Measurements from ENCODE around the gene GPR141. TPM values are rescaled to one million over a fixed set of nuclear protein-coding genes. Genes with fewer than 3 reads are reported as not detected.

GPR141 gene
- total RNA-seq, 6 experiments from 2014 or later = not detected

GRCh38 chr7:37656913-37657530, 26.5 kb upstream of the GPR141 start:
- no peak for DNase-seq
- H3K9me3 Mint-ChIP-seq = peaks cover 23% of the 10 kb centered on the region

GRCh38 chr7:37657816-37658215, 25.8 kb upstream of the GPR141 start:
- Mint-ChIP-seq H3K27me3 (ENCODE audit: insufficient read depth) (no peaks in the 10 kb centered on the region), H3K4me3 (no peak overlapping the region), H3K4me1 (ENCODE audit: low read depth) (no peaks in the 10 kb centered on the region), H3K36me3 (ENCODE audit: low read depth) (no peaks in the 10 kb centered on the region), H3K27ac (no peak overlapping the region), H3K9me3 (peaks cover 26% of the 10 kb centered on the region)
- DNase-seq = no peak
- no peak for TF ChIP-seq CTCF (IDR thresholded peaks at IDR 0.05)

More at GRCh38 chr7:37656913-37657530, 26.5 kb upstream of the GPR141 start:
- Mint-ChIP-seq H3K27me3 (ENCODE audit: insufficient read depth) (no peaks in the 10 kb centered on the region), H3K27ac (no peak overlapping the region), H3K4me1 (ENCODE audit: low read depth) (no peaks in the 10 kb centered on the region), H3K4me3 (no peak overlapping the region), H3K36me3 (ENCODE audit: low read depth) (no peaks in the 10 kb centered on the region)
- no peak for TF ChIP-seq CTCF (IDR thresholded peaks at IDR 0.05)

GRCh38 chr7:37659971-37660565, 23.5 kb upstream of the GPR141 start:
- no peaks in the 10 kb centered on the region for H3K27me3 Mint-ChIP-seq (ENCODE audit: insufficient read depth)
- no peak overlapping the region for H3K27ac Mint-ChIP-seq
- no peak for DNase-seq
- H3K9me3 Mint-ChIP-seq = peaks cover 37% of the 10 kb centered on the region
- no peaks in the 10 kb centered on the region for H3K4me1 Mint-ChIP-seq (ENCODE audit: low read depth)
- H3K36me3 Mint-ChIP-seq (ENCODE audit: low read depth) = no peaks in the 10 kb centered on the region
- no peak for TF ChIP-seq CTCF (IDR thresholded peaks at IDR 0.05)
- H3K4me3 Mint-ChIP-seq = no peak overlapping the region

GRCh38 chr7:37660614-37661013, 23.0 kb upstream of the GPR141 start:
- Mint-ChIP-seq H3K27ac (no peak overlapping the region), H3K4me3 (no peak overlapping the region), H3K9me3 (peaks cover 41% of the 10 kb centered on the region), H3K27me3 (ENCODE audit: insufficient read depth) (no peaks in the 10 kb centered on the region), H3K36me3 (ENCODE audit: low read depth) (no peaks in the 10 kb centered on the region), H3K4me1 (ENCODE audit: low read depth) (no peaks in the 10 kb centered on the region)
- DNase-seq = no peak
- TF ChIP-seq CTCF (IDR thresholded peaks at IDR 0.05) = no peak

GRCh38 chr7:37663693-37664092, 19.9 kb upstream of the GPR141 start:
- H3K4me3 Mint-ChIP-seq = no peak overlapping the region
- no peak for DNase-seq

More at GRCh38 chr7:37663693-37664092, 19.9 kb upstream of the GPR141 start:
- H3K4me1 Mint-ChIP-seq (ENCODE audit: low read depth) = no peaks in the 10 kb centered on the region
- H3K36me3 Mint-ChIP-seq (ENCODE audit: low read depth) = no peaks in the 10 kb centered on the region
- peaks cover 58% of the 10 kb centered on the region for H3K9me3 Mint-ChIP-seq
- no peaks in the 10 kb centered on the region for H3K27me3 Mint-ChIP-seq (ENCODE audit: insufficient read depth)
- no peak overlapping the region for H3K27ac Mint-ChIP-seq
- no peak for TF ChIP-seq CTCF (IDR thresholded peaks at IDR 0.05)
